ENCODE results near the gene SLC4A2.

SLC4A2 gene

DNA sequence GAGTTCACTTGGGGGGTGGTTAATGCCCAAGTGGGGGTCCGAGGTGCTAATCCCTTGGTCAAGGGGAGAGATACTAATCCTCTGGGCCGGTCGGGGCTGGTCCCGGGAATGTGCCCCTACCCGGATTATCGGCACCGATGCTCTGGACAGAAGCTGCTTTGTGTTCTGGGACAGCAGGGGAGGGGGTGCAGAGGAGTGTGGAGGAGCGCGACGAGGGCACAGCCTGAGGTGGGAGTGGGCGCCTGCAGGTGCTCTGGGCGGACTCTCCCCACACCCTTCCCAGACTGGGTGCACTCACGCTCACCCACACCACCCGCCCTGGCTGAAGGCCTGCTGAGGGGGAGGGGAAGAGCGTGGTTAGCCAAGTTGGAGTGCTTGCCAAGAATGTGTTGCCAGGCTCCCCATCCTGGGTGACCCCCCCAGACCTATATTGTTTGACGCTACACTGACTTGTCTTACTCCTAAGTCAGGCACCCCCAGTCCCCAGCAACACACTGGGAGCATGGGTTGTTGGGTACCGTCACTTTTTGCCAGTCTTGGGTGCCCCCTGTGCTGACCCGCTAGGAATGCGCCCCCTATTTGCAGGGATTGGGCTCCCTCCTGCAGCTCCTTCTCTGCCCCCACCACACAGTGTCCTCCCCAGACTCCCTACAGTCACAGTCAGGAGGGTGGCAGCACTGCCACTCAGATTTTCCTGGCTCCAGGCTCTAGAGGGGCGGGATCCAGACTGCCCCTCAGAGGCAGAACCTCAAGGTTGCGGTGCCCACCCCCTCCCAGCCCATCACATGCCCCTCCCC is 1.2 kb downstream of the SLC4A2 start:
- peak overlapping the region in 20 of 21 experiments; percentile 83 to 98 (median 92) for H3K27ac ChIP-seq

DNA sequence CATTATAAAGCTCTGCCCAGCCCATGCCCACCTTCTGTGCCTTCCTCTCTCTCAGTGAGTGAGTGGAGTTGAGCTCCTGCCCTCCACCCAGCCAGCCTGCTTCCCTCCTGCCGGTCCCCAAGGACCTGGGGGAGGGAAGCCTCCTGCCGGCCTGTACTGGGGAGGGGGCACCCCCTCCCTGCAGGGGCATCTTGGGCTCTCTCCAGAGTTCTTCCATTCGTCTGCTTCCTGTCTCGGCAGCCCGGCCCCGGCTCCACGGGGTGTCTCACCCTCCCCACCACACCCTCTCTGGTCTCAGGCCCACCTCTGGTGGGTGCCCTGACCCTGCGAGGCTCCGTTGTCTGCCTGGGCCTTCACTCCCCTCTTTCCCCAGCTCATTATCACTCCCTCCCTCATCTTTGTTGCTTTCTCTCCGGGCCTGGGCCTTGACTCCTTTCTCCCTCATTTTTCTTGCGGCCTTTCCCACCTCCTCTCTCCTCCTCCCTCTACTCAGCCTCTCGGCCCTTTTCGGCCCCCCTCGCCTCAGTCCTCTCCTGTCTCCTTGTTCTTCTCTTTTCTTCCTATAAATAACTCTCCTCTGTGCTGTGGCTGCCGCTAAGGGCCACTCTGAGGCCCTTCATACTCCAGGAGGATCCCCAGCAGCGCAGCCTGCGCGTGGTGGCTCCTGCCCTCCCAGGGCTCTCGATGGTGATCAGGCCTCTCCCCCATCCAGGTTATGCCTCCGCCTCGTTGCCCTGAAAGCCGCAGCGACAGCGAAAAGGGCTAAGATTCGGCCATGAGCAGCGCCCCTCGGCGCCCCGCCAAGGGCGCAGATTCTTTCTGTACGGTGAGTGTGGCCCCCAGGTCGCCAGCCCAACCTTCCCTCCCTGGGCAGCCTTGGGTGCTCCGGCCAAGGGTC is 2.1 kb downstream of the SLC4A2 start:
- H3K4me3 ChIP-seq: no peak overlapping the region
- peak overlapping the region in 13 of 21 experiments; percentile 6 to 98 (median 91) for H3K27ac ChIP-seq

More for the DNA sequence above, 1.2 kb downstream of the SLC4A2 start:
- H3K4me3 ChIP-seq: peak overlapping the region; percentile 61 to 95 (median 76)

DNA sequence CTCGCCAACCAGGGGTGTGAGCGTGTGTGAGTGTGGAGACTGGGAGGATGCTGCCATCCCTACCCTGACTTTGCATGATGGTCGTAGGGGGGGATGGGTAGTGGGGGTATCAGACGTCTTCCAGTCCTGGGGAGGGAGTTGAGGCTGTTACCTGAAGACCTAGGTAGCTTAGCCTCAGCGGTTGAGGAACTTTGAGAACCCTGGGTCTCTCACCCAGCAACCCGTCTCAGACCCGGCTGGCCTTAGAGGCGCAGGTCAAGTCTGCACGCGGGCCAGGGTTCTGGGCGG is 2.7 kb downstream of the SLC4A2 start:
- no peak overlapping the region for H3K4me3 ChIP-seq
- H3K27ac ChIP-seq: peak overlapping the region in 5 of 21 experiments; percentile 6 to 91 (median 39)

DNA sequence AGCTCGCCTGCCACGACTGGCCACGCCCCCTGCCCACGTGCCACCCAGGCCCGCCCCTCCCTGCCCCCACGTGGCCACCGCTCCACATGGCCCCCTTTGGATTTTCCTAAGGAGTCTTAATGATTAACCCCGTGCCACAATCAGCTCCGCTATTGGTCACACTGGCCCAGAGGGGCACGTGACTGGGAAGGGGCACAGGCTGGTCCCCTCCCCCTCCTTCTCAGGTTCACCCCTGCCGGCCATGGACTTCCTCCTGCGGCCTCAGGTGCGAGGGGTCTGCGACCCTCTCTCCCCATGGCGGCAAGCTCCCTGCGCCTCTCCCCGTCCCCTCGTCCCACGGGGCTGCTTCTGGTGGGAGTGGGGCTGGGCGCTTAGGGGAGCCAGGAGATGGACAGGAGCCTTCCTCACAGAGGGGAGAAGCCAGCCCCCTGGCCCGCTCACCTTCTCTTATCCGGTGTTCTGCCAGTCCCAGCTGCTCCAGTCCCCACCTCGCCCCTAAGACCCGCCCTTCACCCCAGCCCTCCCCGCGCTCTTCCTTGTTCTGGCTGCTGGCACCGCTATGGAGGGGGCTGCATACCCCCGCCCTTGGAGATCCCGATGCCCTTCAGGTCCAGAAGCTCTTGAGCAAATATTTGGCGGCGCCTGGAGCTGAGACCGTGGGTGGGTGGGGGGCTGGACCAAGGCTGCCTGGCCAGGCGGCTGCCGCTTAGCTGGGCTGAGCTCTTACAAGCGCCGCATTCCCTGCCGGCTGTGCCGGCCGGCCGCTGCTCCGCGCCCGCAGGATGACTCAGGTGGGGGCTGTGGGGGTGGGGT is 3.2 kb downstream of the SLC4A2 start:
- no peak overlapping the region for H3K4me3 ChIP-seq
- peak overlapping the region in 17 of 21 experiments; percentile 1 to 71 (median 44) for H3K27ac ChIP-seq

DNA sequence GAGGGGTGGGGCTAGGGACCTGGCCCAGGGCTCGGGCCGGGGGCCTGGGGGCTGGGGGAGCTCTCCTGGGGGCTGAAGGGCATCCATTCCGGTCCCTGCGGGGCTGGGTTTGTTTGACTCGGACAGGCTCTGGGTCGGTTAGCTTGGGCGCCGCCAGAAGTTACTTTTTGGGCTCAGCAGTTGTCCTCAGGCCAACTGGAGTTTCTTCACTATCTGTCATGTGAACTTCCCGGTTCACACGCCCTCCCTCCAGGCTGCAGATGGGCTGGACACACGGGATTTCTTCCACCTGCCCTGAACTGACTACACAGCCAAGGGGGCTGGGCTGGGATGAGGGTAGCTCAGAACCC is 3.8 kb downstream of the SLC4A2 start:
- Histone ChIP-seq H3K4me3 (no peak overlapping the region), H3K27ac (peak overlapping the region in 15 of 21 experiments; percentile 1 to 71 (median 45))

DNA sequence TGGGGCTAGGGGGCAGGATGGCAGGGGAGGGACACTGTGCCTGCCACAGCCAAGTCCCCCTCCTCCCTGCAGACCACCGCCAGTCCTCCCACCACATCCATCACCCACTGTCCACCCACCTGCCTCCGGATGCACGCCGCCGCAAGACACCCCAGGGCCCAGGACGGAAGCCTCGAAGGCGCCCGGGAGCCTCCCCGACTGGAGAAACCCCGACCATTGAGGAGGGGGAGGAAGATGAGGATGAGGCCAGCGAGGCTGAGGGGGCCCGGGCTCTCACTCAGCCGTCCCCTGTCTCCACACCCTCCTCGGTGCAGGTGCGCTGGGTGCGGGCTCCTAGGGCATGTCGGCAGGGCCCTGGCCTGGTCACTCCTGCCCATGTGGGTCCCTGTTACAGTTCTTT is 5.1 kb downstream of the SLC4A2 start:
- Histone ChIP-seq H3K4me3 (no peak overlapping the region), H3K27ac (peak overlapping the region in 1 of 21 experiments; percentile 71)

DNA sequence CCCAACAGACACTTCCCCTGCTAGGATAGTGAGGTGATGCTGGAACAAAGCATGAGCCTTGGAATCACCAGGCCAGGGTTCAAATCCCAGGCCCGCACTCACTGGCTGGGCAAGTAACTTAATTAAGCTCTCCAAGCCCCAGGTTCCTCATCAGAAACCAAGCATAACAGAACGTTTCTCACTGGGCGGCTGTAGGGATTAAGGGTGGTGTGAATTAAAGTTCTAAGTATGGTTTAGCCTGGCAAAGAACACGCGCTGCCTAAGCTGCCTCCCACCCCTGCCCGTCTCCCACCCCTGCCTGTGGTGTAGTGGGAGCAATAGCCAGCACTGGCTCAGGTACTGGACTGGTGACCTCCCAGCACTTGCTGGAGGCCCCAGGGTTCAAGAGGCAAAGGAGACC is 5.6 kb downstream of the SLC4A2 start:
- H3K4me3 ChIP-seq: no peak overlapping the region
- H3K27ac ChIP-seq: no peak overlapping the region

DNA sequence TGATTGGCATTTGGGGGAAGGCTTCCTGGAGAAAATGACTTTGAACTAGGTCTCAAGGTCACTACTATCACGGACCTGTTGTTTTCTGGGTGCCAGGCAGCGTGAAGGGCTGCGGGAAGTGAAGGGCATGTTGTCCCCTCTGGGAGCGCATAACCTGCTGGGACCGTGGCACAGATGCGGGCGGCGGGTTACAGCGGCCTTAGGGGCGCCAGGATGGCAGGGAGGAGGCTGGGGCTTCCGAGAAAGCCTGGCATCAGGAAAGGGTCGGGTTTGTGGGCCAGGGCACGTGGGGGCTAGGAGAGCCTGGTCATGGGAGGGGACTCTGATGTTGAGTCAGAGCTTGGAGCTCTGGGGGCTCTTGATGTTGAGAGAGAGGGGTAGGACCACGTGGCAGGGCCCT is 6.1 kb downstream of the SLC4A2 start:
- H3K27ac ChIP-seq: no peak overlapping the region
- H3K4me3 ChIP-seq: no peak overlapping the region

DNA sequence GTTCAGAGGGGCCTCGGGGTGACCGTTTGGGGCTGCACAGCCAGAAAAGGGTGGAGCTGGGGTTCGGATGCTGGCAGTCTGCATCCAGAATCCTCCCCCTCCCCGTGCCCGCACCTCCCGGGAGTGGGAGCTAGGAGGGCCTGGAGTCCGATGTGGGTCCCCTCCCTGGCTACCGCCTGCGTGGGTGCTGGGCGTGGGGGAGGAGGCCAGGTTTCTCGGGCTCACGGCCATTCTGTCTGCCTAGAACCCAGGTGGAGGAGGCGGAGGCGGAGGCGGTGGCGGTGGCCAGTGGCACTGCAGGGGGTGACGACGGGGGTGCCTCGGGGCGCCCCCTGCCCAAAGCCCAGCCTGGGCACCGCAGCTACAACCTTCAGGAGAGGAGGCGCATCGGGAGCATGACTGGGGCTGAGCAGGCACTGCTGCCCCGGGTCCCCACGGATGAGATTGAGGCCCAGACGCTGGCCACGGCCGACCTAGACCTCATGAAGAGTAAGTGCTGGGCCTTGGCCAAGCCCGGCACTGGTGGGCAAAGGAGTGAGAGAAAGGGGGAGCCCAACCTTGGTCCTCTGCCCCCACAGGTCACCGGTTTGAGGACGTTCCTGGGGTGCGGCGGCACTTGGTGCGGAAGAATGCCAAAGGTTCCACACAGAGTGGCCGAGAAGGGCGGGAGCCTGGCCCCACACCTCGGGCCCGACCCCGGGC is 7.0 kb downstream of the SLC4A2 start:
- no peak overlapping the region for H3K4me3 ChIP-seq
- no peak overlapping the region for H3K27ac ChIP-seq

DNA sequence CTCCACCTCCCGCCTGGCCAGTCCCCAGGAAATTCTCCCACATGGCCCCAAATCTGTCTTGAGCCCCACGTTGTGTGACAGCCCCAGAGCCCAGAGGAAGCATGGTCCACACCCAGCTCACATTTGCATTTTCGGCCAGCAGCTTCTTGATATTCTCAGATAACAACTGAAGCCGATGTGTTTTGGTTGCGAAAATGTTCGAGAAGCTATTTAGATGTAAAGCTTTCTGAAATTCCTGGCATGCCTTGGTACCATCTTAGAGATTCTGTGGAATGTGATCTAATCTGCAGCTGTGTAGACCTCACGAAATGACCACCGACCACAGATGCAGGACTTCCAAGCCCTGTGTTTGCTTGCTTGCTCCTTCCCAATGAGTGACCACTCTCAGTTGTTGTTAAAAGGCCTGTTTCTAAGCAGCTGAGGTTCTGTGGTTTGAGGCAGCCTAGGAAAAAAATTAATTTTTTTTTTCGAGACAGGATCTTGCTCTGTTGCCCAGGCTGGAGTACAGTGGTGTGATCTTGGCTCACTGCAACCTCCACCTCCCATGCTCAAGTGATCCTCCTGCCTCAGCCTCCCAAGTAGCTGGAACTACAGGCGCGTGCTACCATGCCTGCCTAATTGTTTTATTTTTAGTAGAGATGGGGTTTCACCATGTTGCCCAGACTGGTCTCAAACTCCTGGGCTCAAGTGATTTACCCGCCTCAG is 8.8 kb downstream of the SLC4A2 start:
- no peak overlapping the region for H3K4me3 ChIP-seq
- H3K27ac ChIP-seq: no peak overlapping the region

DNA sequence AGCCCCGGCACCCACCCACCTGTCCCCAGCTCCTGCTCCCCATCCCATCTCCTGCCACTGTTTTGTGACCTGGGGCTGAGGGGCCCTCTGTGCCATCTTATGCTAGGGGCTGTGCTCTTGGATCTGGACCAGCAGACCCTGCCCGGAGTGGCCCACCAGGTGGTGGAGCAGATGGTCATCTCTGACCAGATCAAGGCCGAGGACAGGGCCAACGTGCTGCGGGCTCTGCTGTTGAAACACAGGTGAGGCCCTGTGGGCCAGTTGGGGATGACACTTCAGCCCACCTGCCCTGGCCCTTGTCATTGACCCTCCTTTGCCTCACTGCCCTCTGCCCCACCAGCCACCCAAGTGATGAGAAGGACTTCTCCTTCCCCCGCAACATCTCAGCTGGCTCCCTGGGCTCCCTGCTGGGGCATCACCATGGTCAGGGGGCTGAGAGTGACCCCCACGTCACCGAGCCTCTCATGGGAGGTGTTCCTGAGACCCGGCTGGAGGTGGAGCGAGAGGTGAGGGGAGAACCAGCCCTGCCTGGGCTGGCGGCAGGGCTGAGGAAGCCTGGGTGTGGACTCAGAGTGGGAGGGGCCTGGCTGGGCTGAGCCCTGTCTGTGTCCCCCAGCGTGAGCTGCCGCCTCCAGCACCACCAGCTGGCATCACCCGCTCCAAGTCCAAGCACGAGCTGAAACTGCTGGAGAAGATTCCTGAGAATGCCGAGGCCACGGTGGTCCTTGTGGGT is 10.6 kb downstream of the SLC4A2 start:
- H3K27ac ChIP-seq: no peak overlapping the region
- H3K4me3 ChIP-seq: no peak overlapping the region

DNA sequence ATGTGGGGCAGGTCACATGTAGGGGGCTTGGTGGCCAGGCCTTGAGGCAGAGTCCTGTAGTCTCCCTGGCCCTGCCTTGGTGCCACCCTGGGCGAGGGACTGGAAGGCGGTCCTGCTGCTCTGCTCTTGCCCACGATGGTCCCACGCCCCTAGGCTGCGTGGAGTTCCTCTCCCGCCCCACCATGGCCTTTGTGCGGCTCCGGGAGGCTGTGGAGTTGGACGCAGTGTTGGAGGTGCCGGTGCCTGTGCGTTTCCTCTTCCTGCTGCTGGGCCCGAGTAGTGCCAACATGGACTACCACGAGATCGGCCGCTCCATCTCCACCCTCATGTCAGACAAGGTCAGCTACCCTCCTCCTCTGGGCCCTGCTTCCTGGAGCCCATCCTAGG is 11.2 kb downstream of the SLC4A2 start:
- no peak overlapping the region for H3K27ac ChIP-seq
- H3K4me3 ChIP-seq: no peak overlapping the region

DNA sequence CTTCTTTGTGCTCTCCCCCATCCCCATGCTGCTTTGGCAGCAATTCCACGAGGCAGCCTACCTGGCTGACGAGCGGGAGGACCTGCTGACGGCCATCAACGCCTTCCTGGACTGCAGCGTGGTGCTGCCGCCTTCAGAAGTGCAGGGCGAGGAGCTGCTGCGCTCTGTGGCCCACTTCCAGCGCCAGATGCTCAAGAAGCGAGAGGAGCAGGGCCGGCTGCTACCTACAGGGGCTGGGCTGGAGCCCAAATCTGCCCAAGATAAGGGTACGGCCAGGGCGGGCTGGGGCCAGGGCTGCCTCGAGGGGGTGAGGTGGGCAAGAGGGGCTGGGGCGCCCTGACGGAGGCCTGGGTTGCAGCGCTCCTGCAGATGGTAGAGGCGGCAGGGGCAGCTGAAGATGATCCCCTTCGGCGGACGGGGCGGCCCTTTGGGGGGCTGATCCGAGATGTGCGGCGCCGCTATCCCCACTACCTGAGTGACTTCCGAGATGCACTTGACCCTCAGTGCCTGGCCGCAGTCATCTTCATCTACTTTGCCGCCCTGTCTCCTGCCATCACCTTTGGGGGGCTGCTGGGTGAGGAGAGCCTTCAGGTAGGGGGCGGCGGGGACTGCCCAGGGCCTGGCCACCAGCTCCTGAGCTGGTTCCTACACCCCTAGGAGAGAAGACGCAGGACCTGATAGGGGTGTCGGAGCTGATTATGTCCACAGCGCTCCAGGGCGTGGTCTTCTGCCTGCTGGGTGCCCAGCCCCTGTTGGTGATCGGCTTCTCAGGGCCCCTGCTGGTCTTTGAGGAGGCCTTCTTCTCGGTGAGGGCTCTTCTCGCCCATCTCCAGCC is 11.9 kb downstream of the SLC4A2 start:
- Histone ChIP-seq H3K4me3 (no peak overlapping the region), H3K27ac (no peak overlapping the region)

DNA sequence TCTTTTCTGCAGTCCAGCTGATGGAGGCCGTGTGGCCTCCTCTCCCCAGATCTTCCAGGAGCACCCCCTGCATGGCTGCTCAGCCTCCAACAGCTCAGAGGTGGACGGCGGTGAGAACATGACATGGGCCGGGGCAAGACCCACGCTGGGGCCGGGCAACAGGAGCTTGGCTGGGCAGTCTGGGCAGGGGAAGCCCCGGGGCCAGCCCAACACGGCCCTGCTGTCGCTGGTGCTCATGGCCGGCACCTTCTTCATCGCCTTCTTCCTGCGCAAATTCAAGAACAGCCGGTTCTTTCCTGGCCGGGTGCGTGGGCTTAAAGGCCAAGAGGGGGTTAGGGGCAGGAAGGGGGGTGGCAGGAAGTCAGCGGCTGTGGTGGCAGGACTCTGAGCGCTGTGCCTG is 14.6 kb downstream of the SLC4A2 start:
- H3K4me3 ChIP-seq: no peak overlapping the region
- H3K27ac ChIP-seq: peak overlapping the region in 3 of 21 experiments; percentile 6 to 44 (median 27)

DNA sequence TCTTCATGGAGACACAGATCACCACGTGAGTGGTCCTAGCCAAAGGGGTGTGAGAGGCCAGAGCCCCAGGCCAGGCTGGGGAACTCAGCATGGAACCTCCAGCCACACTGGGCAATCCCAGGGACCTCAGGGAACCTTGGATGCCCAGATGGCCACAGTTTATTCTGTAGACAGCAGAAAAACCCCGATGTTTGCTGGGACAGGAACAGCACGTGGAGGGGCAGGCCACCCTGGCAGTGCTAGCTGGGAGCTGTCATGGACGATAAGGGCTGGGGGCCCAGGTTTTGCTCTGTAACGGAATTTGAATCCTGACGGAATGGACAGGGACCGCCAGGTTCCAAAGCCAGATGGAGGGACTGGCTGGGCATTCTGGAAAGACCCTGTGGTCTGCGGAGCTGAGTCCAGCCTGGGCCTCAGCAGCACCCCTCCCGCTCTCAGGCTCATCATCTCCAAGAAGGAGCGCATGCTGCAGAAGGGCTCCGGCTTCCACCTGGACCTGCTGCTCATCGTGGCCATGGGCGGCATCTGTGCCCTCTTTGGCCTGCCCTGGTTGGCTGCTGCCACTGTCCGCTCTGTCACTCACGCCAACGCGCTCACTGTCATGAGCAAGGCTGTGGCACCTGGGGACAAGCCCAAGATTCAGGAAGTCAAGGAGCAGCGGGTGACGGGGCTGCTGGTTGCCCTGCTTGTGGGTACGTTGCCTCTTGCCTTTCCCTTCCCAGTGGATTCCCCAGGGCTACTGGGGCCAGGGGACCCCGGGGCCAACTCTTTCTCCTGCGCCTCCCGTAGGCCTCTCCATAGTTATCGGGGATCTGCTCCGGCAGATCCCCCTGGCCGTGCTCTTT is 15.7 kb downstream of the SLC4A2 start:
- Histone ChIP-seq H3K4me3 (no peak overlapping the region), H3K27ac (no peak overlapping the region)

DNA sequence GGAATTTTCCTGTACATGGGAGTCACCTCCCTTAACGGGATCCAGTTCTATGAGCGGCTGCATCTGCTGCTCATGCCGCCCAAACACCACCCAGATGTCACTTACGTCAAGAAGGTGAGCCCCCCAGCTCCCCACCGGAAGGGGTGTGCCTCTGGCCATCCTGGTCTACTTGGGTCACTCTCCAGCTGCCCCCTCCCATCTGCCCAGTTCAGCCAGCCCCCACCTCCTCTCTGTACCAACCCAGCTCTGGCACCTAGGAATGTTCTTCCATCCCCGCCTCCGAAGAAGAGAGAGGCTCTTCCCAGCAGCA is 16.2 kb downstream of the SLC4A2 start:
- no peak overlapping the region for H3K4me3 ChIP-seq

DNA sequence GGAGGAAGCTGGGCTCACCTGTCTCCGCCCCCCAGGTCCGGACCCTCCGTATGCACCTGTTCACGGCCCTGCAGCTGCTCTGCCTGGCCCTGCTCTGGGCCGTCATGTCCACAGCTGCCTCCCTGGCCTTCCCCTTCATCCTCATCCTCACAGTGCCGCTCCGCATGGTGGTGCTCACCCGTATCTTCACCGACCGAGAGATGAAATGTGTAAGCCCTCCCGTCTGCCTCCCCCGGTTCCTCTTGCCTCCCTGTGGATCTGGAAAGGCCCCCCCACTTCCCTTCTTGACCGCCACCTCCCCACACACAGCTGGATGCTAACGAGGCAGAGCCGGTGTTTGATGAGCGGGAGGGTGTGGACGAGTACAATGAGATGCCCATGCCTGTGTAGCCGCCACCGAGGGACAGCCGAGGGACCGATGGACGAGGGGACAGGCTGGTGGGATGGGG is 16.6 kb downstream of the SLC4A2 start:
- Histone ChIP-seq H3K27ac (no peak overlapping the region), H3K4me3 (no peak overlapping the region)

More for the DNA sequence above, 16.2 kb downstream of the SLC4A2 start:
- H3K27ac ChIP-seq: no peak overlapping the region

All from skin epidermis (tissue), 12 donors.